Natural killer cell treated with Interleukin-12 subunit alpha and Interleukin-12 subunit beta and Interleukin-15 and Interleukin-18, amount 100 ng/mL, for 72 hours (primary cell): ENCODE measurements around the gene SERPINA9. TPM values are rescaled to one million over a fixed set of nuclear protein-coding genes. Genes with fewer than 3 reads are reported as not detected.

Source experiments
- ATAC-seq, 2 donors: fragments of 150-1000 bp; cut with Tn5 transposase in 1 of 2; sonication (Bioruptor Pico), chemical (Tn5 transposase) in 1 of 2; 2 replicates each; pipeline ENCODE4 v1.10.0; 2021
- DNase-seq: peaks from one replicate; pipeline ENCODE4 v3.0.0; 2022; ENCODE audit warnings: low spot score
- H3K27ac Mint-ChIP-seq, 2 donors: 1 replicate in 1 of 2; 2 replicates in 1 of 2; pipeline ENCODE4 v1.8.0; 2022; ENCODE audit warnings: mixed read lengths in 2 of 2, mild to moderate bottlenecking in 1 of 2, moderate library complexity in 1 of 2
- H3K27me3 Mint-ChIP-seq, 2 donors: 1 replicate in 1 of 2; 2 replicates in 1 of 2; pipeline ENCODE4 v1.8.0; 2022; ENCODE audit warnings: mixed read lengths in 2 of 2
- H3K36me3 Mint-ChIP-seq: one replicate; pipeline ENCODE4 v1.8.0; 2022; ENCODE audit warnings: mixed read lengths
- H3K4me1 Mint-ChIP-seq, 2 donors: 1 replicate in 1 of 2; 2 replicates in 1 of 2; pipeline ENCODE4 v1.8.0; 2022; ENCODE audit warnings: low read depth in 2 of 2, mixed read lengths in 2 of 2, mild to moderate bottlenecking in 1 of 2
- H3K4me3 Mint-ChIP-seq: one replicate; pipeline ENCODE4 v1.8.0; 2022; ENCODE audit warnings: mixed read lengths
- H3K9me3 Mint-ChIP-seq: 2 replicates; pipeline ENCODE4 v1.8.0; 2022; ENCODE audit warnings: mixed read lengths
- total RNA-seq, 2 donors: library from RNA; stranded (reverse); gene quantifications; one replicate each; pipeline ENCODE4 v1.2.3, GENCODE V29; 2022

SERPINA9 gene
- total RNA-seq, 2 donors from 2014 or later = not detected

- H3K27me3 Mint-ChIP-seq = peaks cover 0 to 8% of the 10 kb centered on the region in 2 donors
- H3K9me3 Mint-ChIP-seq = no peaks in the 10 kb centered on the region
- no peaks in the 10 kb centered on the region for H3K4me1 Mint-ChIP-seq
- no peak for ATAC-seq
- no peak overlapping the region for H3K4me3 Mint-ChIP-seq
- no peak for DNase-seq
- no peaks in the 10 kb centered on the region for H3K36me3 Mint-ChIP-seq
- no peak overlapping the region for H3K27ac Mint-ChIP-seq
Measured at GRCh38 chr14:94501588-94502516, 25.9 kb upstream of the SERPINA9 start.

- no peak overlapping the region for H3K4me3 Mint-ChIP-seq
Measured at GRCh38 chr14:94500264-94500663, 24.3 kb upstream of the SERPINA9 start.

GRCh38 chr14:94499673-94500072, 23.7 kb upstream of the SERPINA9 start:
- no peak overlapping the region for H3K4me3 Mint-ChIP-seq

More at GRCh38 chr14:94500264-94500663, 24.3 kb upstream of the SERPINA9 start:
- no peaks in the 10 kb centered on the region for H3K36me3 Mint-ChIP-seq
- no peak overlapping the region for H3K27ac Mint-ChIP-seq
- peaks cover 0 to 6% of the 10 kb centered on the region in 2 donors for H3K27me3 Mint-ChIP-seq
- ATAC-seq (no peak), DNase-seq (no peak)
- no peaks in the 10 kb centered on the region for H3K4me1 Mint-ChIP-seq
- H3K9me3 Mint-ChIP-seq = no peaks in the 10 kb centered on the region

GRCh38 chr14:94498215-94498614, 22.2 kb upstream of the SERPINA9 start:
- Mint-ChIP-seq H3K4me1 (no peaks in the 10 kb centered on the region), H3K27me3 (peaks cover 0 to 5% of the 10 kb centered on the region in 2 donors), H3K4me3 (no peak overlapping the region), H3K27ac (no peak overlapping the region), H3K9me3 (no peaks in the 10 kb centered on the region), H3K36me3 (no peaks in the 10 kb centered on the region)
- ATAC-seq (no peak), DNase-seq (no peak)

More at GRCh38 chr14:94499673-94500072, 23.7 kb upstream of the SERPINA9 start:
- Mint-ChIP-seq H3K27me3 (peaks cover 0 to 5% of the 10 kb centered on the region in 2 donors), H3K36me3 (no peaks in the 10 kb centered on the region), H3K27ac (no peak overlapping the region), H3K9me3 (no peaks in the 10 kb centered on the region), H3K4me1 (no peaks in the 10 kb centered on the region)
- ATAC-seq (no peak), DNase-seq (no peak)

GRCh38 chr14:94494085-94494484, 18.1 kb upstream of the SERPINA9 start:
- DNase-seq (no peak), ATAC-seq (no peak)
- Mint-ChIP-seq H3K27me3 (peaks cover 0 to 2% of the 10 kb centered on the region in 2 donors), H3K27ac (no peak overlapping the region), H3K4me3 (no peak overlapping the region), H3K9me3 (no peaks in the 10 kb centered on the region), H3K36me3 (no peaks in the 10 kb centered on the region), H3K4me1 (no peaks in the 10 kb centered on the region)

- H3K9me3 Mint-ChIP-seq = no peaks in the 10 kb centered on the region
- H3K4me1 Mint-ChIP-seq = no peaks in the 10 kb centered on the region
- no peak overlapping the region for H3K4me3 Mint-ChIP-seq
- no peaks in the 10 kb centered on the region for H3K36me3 Mint-ChIP-seq
- no peak overlapping the region for H3K27ac Mint-ChIP-seq
- peaks cover 2 to 7% of the 10 kb centered on the region in 2 donors for H3K27me3 Mint-ChIP-seq
- ATAC-seq (no peak), DNase-seq (no peak)
Measured at GRCh38 chr14:94491511-94491910, 15.5 kb upstream of the SERPINA9 start.

GRCh38 chr14:94489336-94489735, 13.3 kb upstream of the SERPINA9 start:
- Mint-ChIP-seq H3K4me1 (peaks cover 0 to 4% of the 10 kb centered on the region in 2 donors), H3K36me3 (no peaks in the 10 kb centered on the region), H3K27ac (no peak overlapping the region), H3K27me3 (peaks cover 7 to 9% of the 10 kb centered on the region in 2 donors), H3K4me3 (no peak overlapping the region), H3K9me3 (no peaks in the 10 kb centered on the region)
- ATAC-seq (peak in 1 of 2 donors; percentile 14), DNase-seq (no peak)

GRCh38 chr14:94486883-94487282, 10.9 kb upstream of the SERPINA9 start:
- DNase-seq = no peak
- peaks cover 14 to 22% of the 10 kb centered on the region in 2 donors for H3K27me3 Mint-ChIP-seq
- no peak overlapping the region for H3K4me3 Mint-ChIP-seq
- no peak for ATAC-seq
- H3K36me3 Mint-ChIP-seq = no peaks in the 10 kb centered on the region
- no peak overlapping the region for H3K27ac Mint-ChIP-seq
- no peaks in the 10 kb centered on the region for H3K9me3 Mint-ChIP-seq
- H3K4me1 Mint-ChIP-seq = peaks cover 0 to 4% of the 10 kb centered on the region in 2 donors

- H3K4me1 Mint-ChIP-seq = peaks cover 0 to 4% of the 10 kb centered on the region in 2 donors
- ATAC-seq (peak in 1 of 2 donors; percentile 58), DNase-seq (peak; percentile 64)
- H3K4me3 Mint-ChIP-seq = no peak overlapping the region
- no peak overlapping the region for H3K27ac Mint-ChIP-seq
- H3K36me3 Mint-ChIP-seq = no peaks in the 10 kb centered on the region
- H3K27me3 Mint-ChIP-seq = peaks cover 14 to 22% of the 10 kb centered on the region in 2 donors
- H3K9me3 Mint-ChIP-seq = no peaks in the 10 kb centered on the region
Measured at GRCh38 chr14:94485944-94486841, 10.2 kb upstream of the SERPINA9 start.

- H3K36me3 Mint-ChIP-seq = no peaks in the 10 kb centered on the region
- ATAC-seq = no peak
- H3K9me3 Mint-ChIP-seq = no peaks in the 10 kb centered on the region
- H3K27me3 Mint-ChIP-seq = peaks cover 14 to 22% of the 10 kb centered on the region in 2 donors
- no peak for DNase-seq
- no peak overlapping the region for H3K27ac Mint-ChIP-seq
- H3K4me1 Mint-ChIP-seq = peaks cover 0 to 4% of the 10 kb centered on the region in 2 donors
- no peak overlapping the region for H3K4me3 Mint-ChIP-seq
Measured at GRCh38 chr14:94484481-94484880, 8.5 kb upstream of the SERPINA9 start.

- H3K9me3 Mint-ChIP-seq = peaks cover 2% of the 10 kb centered on the region
- peaks cover 2% of the 10 kb centered on the region for H3K36me3 Mint-ChIP-seq
- ATAC-seq (no peak), DNase-seq (no peak)
- H3K4me3 Mint-ChIP-seq = no peak overlapping the region
- peaks cover 0 to 4% of the 10 kb centered on the region in 2 donors for H3K4me1 Mint-ChIP-seq
- no peak overlapping the region for H3K27ac Mint-ChIP-seq
- H3K27me3 Mint-ChIP-seq = peaks cover 15 to 22% of the 10 kb centered on the region in 2 donors
Measured at GRCh38 chr14:94483729-94484275, 7.8 kb upstream of the SERPINA9 start.

GRCh38 chr14:94483071-94483451, 7.1 kb upstream of the SERPINA9 start:
- Mint-ChIP-seq H3K36me3 (peaks cover 6% of the 10 kb centered on the region), H3K27ac (no peak overlapping the region)

More at GRCh38 chr14:94483071-94483451, 7.1 kb upstream of the SERPINA9 start:
- DNase-seq = no peak
- ATAC-seq = no peak
- Mint-ChIP-seq H3K27me3 (peaks cover 15 to 17% of the 10 kb centered on the region in 2 donors), H3K4me3 (no peak overlapping the region), H3K4me1 (peaks cover 0 to 4% of the 10 kb centered on the region in 2 donors), H3K9me3 (peaks cover 5% of the 10 kb centered on the region)
